Stimulated activated CD4-positive, alpha-beta T cell treated with anti-CD3 and anti-CD28 coated beads, Interleukin-15, amount 100 ng/mL, for 1 hour (primary cell): ENCODE data around the gene TCF7L2.
"Not testable (repeated sequence)": the region's sequence is repeated elsewhere in the genome, so short reads cannot be mapped to it uniquely, and the experiment has no call there.

Source experiments
- DNase-seq, 2 donors: peaks; one replicate each; pipeline ENCODE4 v3.0.0-alpha.2; 2020; ENCODE audit warnings: low read depth in 1 of 2, low spot score in 1 of 2

TCF7L2 gene

DNA sequence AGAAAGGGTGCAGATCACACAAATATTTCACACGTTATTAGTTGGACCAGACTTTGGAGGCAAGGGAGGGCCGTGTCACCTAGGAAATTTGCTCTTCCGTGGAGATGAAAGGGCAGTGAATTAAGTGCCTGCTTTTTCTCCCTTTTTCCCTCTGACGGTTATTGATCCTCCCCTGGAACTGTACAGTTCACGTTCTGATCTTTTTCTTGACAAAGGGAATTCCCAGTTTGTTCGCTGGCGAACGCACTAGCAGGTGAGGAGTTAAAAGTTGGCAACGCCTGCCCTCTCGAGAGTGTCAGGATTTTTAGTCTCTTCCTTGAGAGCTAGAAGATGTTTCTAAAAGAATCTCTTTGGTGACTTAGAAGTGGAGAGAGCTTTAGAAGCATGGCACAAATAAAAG is 111.5 kb downstream of the TCF7L2 start:
- no peak for DNase-seq

DNA sequence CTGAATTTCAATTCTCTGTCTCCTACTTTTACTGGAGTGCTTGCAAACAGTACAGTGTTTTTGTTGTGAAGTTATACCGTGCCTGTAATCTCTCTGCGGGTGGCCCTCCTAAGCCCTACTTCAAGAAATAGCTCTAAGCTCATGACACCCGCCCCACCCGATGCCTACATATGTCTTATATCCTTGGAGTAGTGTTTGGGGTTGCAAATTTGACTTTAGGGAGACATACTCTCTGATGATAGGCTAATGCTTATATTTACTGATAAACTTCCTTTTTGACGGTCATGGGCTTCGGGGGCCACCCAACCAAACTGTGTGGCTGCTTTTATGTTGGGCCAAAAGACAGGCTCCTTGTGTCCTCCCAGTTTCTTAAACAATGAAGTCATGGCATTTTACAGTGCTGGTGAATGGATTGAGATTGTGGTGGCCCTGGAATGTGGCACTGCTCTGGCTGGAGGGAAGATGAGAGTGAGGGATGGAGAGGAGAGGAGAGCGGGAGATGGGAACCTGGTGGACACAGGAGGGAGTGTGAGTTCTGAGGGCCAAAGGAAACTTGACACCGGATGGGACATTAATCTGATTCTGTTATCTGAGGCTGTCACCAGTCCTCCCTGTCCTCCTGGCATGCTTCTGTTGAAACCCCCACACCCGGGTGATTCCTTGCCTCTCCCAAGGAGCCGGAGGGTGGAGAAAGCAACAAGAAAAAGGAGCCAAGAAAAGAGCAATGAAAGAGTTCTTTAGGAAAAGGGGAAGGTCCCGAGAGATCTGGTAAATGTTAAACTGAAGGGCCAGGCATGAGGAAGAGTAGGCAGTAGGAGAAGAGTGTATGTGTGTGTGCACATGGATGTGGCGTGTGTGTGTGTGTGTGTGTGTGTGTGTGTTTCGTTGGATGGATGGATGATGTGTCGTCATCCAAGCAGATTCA is 113.3 kb downstream of the TCF7L2 start:
- no peak for DNase-seq

DNA sequence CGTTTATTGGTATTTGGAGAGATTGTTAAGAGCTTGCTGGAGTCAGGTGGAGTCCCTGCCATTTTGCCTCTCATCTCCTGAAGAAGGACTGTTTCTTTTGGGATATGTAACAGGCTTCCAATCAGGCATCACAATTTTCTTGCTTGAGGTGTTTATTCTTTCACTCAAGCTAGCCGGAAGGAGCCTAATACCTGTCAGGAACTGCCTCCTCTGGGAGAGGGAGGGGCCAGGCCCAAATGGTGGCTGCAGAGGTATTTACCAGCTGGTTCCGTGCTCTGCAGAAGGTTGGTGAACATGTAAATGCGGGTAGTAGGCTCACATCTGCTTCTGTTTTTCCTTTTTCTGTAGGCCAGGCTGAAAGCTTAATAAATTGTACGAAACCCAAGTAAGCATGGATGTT is 114.0 kb downstream of the TCF7L2 start:
- DNase-seq = no peak

DNA sequence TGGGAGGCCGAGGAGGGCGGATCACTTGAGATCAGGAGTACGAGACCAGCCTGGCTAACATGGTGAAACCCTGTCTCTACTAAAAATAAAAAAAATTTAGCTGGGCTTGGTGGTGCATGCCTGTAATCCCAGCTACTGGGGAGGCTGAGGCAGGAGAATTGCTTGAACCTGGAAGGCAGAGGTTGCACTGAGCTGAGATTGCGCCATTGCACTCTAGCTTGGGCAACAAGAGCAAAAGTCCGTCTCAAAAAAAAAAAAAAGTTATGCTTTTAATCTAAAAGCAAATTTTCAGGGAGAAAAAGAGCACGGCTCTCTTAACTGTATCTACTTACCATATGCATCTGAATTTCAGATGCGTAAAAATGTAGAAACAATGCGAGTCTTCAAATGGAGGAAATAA is 116.1 kb downstream of the TCF7L2 start:
- DNase-seq = not testable (repeated sequence)

DNA sequence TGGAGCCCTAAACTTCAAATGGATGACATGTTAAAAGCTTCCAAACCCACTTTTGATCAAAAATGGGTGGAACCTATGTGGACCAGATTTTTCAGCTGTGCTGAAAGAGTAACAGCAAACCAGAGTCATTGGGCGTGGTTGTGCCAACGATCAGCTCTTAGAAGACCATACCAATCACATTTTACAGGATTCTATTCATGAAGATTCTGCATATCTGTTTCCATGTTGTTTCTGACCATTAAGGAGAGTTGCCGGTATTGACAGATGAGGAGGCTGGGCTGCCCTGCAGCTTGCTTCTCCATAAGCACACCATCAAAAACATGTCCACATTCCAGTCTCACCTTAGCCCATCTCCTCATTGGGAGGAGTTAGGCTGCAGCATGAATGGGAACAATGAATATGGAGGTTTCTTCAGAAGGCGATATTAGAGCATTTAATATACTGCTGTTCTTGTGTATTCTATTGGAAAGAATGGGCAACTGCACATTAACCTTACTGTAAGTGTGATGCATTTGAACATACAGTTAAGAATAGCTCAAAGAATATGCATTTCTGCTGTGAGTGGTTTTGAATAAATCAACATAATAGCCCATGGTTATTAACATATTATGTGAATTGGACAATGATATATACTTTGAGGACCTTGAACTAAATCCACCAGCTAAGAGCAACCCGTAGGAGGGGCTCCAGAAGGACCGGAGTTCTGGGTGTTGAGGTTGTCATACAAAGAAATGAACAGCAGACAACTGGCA is 116.7 kb downstream of the TCF7L2 start:
- DNase-seq = no peak

DNA sequence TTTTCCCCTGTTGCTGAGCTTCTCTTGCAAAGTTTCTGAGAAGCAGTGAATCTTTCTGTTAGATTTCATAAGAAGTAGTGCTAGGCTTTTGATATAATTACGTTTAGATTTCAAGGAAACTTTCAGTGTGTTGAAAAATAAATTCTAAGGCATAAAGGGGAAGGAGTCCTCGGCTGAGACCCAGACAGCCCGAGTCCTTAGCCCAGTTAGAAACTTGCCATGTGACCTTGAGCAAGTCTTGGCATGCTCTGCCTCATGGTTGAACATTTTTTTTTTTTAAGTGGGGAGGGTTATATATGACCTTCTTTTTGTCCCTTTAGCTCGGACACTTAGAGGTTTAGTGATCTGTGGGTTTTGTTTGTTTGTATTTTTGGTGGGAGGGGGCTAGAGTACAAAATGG is 117.5 kb downstream of the TCF7L2 start:
- no peak for DNase-seq

DNA sequence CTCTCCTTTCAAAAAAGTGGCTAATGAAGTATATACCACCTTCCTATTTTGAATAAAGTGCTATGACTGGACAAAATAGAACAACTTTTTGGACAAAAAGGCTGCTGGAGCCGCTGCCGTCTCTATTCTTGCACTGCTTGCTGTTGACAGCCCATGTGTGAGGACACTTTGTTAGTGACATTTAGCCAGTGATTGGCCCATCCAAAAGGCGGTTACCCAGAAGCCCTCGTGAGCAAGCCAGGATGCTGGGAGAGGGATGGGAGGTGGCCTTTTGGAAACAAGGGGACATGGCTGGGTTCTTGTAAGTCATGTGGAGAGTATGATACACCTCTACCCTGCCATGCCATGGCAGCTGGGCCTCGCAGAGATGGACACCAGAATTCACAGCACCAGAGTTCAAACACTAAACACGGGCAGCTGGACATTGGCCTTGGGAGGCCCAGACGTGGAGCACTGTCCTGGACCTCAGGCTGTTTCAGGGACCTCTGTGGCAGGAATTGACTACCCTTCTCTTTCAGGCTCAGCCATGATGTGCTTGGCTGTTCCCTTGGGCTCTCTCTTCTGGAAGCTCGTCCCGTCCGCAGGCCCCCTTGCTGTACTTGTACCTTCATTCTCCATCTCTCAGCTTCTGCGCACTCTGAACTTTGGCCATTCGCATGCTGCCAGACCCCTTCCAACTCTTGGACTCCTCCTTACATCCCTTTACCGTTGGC is 118.3 kb downstream of the TCF7L2 start:
- no peak for DNase-seq

DNA sequence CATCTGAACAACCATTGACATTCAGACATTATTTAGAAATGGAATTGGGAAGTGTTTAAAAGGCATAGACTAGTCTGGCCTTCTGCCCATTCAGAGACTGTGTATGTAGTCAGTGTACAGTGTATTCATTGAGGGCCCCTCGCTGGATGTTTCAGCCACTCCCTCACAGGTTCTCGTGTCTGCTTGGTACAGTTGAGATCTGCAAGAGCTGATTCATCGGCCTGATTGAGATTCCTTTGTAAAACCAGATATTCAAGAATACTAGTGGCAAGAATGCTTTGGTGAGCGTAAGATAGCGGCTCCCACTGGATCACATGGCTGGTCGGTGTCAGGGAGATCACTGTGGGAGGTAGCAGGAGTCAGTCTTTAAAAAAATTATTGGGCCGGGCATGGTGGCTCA is 119.5 kb downstream of the TCF7L2 start:
- DNase-seq = no peak

DNA sequence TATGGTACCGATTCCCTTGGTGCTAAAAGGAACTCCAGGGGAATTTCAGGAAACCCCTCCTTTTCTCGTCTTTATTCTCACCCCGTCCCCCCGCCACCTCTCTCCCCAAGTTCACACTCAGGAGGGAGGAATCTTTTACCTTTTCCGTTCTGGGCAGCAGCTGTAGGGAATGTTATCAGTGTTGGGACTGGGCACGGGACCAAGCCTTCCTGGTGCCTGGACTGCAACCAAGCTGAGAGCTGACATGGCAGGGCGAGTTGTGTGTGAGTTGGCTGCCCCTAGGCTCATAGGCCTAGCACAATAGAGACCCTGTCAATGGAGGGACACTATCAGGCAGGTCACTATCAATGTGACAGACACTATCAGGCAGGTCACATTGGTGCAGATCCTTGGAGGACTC is 121.4 kb downstream of the TCF7L2 start:
- no peak for DNase-seq

DNA sequence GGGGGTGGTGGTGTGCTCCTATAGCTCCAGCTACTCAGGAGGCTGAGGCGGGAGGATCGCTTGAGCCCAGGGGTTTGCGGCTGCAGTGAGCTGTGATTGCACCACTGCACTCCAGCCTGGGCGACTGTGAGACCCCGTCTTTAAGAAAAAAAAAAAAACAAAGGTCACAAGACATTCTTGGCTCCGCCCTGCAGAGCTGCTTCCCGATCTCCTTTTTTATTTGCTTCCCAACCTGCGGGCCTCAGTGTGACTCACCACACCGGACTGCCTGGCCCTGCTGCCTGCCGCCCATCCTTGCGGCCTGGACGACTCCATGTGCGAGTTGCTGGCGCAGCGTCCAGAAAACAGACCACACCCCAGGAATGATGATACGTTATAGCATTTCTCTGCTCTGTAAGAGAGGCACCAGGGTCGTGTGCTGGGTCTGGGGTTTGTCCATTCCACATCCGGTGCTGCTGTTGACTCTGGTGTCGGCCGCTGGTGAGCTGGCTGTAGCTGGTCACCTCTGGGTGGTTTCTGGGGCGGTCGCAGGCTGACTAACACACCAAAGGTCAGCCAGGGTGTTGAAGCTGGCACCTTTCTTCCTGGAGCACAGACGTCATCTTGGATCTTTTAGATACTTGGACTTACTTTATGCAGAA is 123.6 kb downstream of the TCF7L2 start:
- DNase-seq = no peak

DNA sequence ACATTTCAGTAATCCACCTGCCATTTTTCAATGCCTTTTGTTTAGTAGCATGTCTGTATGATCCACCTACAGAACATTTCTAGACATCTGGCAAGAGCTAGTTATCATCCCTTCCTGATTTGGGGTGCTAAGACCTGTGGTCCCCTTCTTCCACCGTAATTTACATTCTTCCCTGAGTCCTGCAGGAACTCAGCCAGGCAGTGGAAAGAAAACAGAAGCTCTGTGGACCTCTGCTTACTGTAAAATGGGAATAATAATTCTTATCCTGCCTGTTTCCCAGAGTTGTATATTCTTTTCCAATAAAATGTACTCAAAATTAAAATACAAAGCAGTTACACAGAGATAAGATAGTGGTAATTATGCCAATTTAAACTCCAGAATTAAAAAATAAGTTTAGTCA is 126.9 kb downstream of the TCF7L2 start:
- DNase-seq = no peak

DNA sequence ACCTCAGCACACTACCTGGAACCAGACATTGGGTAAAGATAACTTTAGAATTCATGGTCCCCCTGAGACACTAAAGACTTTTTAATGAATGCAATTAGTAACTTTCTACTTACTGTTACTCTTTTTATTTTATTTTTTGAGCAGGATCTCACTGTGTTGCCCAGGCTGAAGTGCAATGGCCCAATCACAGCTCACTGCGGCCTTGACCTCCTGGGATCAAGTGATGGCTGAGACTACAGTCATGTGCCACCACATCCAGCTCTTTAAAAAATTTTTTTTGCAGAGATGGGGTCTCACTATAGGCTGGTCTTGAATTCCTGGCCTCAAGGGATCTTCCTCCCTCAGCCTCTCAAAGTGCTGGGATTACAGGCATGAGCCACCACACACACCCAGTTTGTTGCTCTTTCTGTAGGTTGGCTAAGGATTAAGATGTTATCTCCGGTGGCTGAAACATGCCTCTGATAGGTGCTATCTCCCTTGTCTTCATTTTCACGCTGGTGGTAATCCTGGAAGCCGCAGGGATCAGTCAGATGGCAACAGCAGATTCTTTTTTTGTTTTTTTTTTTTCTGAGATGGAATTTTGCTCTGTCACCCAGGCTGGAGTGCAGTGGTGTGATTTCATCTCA is 128.3 kb downstream of the TCF7L2 start:
- no peak for DNase-seq

DNA sequence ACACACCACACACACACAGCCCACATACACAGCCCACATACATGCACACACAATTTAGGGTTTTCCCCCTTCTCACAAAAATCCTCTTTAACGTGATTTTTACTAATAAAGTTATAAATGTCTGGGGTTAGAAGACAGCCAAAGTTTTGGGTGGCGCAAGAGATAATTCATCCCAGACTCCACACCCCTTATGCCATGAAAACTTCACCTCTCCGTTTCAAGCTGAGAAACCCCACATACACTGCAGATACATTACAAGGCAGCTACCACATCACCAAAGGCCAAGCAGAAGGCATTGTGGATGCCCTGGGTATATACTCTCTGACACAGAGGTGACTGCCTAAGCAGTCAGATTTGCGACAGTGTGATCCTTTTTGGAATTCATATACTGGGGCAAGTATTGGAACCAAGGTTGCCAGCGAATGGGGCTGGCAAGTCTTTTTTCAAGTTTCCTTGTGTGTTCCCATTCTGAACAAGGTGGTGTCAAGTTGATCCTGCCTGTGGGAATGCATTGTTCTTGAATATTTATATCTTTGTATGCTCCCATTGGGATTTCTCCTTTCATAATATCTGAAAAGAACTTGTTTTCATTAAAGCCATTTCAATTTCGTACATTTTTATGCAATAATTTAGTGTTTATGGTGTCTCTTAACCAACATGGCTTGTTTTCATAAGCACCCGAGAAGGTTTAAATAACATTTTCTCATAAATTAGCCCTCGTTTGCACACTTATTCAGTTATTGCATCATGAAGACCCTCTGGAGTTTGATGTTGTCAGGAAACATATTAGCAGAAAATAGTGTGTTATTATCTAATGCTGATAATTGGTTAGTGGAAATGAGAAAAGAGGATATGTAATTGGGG is 130.2 kb downstream of the TCF7L2 start:
- DNase-seq = no peak

DNA sequence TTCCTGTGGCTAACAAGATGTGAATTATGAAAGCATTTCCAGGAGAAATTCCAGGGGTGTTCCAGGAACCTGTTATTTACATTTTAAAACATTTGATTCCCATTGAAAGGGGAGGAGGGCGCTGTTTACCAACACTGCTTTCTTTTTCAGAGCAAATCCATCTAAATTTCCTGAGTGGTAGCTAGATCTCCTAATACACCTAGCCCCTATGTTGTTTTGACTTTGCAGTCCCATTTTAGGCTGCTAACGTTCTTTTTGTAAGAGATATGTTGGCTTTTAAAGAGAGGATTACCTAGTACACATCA is 130.8 kb downstream of the TCF7L2 start:
- DNase-seq = no peak

DNA sequence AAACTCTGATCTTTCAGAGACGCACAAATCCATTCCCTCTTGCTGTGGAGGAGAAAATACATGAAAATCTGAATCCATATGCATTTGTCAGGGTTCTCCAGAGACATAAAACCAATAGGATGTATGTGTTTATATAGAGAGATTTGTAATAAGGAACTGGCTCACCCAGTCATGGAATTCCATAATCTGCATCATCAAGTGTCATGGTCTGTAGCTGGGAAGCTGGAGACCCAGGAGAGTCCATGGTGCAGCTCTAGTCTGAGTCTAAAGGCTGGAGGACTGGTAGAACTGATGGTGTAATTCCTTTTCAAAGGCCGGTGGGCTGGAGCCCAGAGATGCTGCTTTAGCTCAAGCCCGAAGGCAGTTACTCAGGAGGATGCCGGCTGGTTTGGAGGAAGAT is 134.0 kb downstream of the TCF7L2 start:
- no peak for DNase-seq

DNA sequence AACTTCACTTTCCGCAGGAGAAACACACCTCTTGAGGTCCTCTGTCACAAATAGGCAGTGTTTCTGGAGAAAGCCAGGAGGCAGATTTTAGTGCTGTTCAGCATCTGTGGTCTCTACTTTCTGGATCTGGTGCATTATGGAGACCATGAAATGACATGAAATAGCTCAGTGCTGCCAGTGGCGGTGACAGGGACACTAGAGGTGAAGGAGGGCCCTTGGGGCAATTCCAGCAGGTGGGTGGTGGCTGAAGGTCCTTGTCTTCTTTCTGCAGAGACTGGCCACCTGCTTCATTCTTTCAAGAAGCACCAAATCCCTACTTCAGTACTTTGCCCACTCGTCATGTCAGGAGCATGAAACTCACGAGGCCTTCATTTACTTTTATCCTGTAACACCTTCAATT is 135.7 kb downstream of the TCF7L2 start:
- DNase-seq = no peak

DNA sequence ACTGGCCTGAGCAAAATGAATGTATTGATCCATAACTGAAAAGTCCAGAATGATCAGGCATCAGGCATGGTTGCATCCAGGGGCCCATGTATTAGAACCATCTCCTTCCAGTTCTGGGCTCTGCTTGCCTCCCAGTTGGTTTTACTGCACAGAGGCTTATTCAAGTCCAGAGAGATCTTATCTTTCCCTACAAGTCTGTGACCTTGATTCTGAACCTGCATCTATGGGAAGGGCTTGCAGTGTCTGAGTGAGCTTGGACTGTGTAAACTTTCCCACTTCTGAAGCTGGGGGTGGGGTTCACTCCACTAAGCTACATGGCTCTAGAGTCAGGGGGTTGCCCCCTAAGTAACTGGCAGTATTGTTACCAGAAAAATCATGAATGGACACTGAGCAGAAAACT is 136.2 kb downstream of the TCF7L2 start:
- DNase-seq = no peak

DNA sequence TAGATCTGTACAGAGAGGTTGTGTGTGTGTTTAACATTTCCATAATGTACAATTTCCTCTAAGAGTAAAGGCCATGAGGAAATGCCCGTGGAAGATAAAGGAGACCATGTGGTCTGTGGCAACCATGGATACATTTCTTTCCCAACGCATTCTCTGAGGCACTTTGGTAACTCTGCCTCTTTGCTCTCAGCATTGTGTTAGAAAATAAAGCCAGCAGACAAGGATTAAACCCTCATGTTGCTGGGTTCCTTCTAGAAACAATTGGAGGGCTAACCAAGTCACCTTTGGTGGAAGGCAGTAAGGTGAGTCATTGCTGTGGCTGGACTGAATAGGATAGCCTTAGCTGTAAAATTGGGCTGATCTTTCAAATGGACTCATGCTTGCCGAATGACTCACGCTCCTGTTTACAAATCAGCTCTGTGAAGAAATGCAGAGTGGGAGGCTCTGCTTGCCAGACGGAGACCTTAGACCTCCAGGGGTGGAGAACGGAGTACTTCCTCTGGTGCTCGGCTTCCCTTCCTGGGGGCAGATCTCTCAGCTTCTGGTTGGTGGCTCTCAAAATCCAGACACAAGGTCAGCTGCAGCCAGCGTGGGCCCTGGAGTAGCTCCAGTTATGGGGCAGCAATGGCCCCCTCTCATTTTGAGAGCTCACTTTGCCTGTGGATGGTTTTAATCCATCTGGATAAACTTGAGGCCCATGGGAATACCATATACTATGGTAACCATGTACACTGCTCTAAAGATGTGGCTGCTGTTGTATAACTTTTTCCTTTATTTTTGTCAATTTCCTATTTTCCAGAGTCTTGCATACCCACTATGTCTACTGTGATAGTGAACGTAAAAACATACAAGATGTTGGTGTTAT is 137.3 kb downstream of the TCF7L2 start:
- DNase-seq = no peak

DNA sequence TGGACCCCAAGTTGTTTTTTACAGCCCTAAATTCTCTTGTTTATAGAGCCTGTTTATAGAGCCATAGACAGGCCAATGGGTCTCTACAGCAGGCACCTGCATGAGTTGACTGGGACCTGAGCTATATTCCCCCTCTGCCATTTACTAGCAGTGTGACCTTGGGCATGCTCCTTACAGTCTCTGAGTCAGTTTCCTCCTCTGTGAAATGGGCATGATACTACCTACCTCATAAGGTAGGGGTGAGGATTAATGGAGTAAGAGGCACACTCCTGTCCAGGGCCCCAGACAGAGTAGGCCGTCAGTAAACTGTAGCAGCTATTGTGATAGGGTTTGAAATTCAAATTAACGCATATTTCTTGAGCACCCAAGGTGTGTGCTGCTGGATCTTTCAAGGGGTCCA is 138.1 kb downstream of the TCF7L2 start:
- DNase-seq = no peak
